Measurements from ENCODE around the gene CTIF. TPM values are rescaled to one million over a fixed set of nuclear protein-coding genes. Genes with fewer than 3 reads are reported as not detected.
A peak's percentile ranks its signal among the peaks of the same experiment; 100 is the strongest.

CTIF gene
- total and polyA plus RNA-seq, 4 donors: 10.6 to 26.7 (median 12.3) TPM

DNA sequence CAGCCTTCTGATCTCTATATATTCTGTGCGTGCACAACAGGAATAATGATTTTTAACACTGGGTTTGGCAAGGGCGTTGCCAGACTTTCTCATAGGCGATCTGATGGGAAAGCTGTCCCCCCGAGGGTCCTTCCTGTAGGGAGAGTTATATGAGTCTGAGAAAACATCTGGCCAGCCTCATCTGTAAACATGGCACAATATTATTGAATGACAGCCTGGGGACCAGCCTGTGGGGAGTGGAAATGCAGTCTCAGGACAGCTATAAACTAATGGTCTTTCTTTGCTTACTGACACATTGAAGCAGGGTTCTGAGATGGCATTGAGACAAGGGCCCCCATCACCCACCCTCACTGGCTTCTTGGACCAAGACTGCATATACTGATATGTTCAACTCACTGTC is 62.5 kb downstream of the CTIF start:
- no peaks in the 10 kb centered on the region for H3K4me1 ChIP-seq (ENCODE audit: control insufficient read depth in 4 of 4, insufficient read depth in 4 of 4, low read length in 3 of 4)
- no peak for DNase-seq (ENCODE audit: low spot score)
- H3K9ac ChIP-seq (ENCODE audit: low read depth in 1 of 2, low read length in 2 of 2): no peak overlapping the region
- H3K4me3 ChIP-seq (ENCODE audit: low read depth in 1 of 3, low read length in 3 of 3): no peak overlapping the region
- 94% methylated on average over 4 of the region's 4 CpGs for WGBS
- H3K9me3 ChIP-seq (ENCODE audit: control insufficient read depth in 4 of 4, low read length in 3 of 4): no peaks in the 10 kb centered on the region
- no peaks in the 10 kb centered on the region for H3K36me3 ChIP-seq (ENCODE audit: control insufficient read depth in 4 of 4, insufficient read depth in 3 of 4, low read depth in 1 of 4, low read length in 3 of 4)
- TF ChIP-seq FOXA1 (IDR thresholded peaks at IDR 0.05) (no peak), FOXA2 (IDR thresholded peaks at IDR 0.05) (no peak), RXRA (IDR thresholded peaks at IDR 0.05) (no peak), HNF4A (conservative IDR thresholded peaks at IDR 0.05) (no peak)
- TF ChIP-seq, protein P1, sequence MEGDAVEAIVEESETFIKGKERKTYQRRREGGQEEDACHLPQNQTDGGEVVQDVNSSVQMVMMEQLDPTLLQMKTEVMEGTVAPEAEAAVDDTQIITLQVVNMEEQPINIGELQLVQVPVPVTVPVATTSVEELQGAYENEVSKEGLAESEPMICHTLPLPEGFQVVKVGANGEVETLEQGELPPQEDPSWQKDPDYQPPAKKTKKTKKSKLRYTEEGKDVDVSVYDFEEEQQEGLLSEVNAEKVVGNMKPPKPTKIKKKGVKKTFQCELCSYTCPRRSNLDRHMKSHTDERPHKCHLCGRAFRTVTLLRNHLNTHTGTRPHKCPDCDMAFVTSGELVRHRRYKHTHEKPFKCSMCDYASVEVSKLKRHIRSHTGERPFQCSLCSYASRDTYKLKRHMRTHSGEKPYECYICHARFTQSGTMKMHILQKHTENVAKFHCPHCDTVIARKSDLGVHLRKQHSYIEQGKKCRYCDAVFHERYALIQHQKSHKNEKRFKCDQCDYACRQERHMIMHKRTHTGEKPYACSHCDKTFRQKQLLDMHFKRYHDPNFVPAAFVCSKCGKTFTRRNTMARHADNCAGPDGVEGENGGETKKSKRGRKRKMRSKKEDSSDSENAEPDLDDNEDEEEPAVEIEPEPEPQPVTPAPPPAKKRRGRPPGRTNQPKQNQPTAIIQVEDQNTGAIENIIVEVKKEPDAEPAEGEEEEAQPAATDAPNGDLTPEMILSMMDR (IDR thresholded peaks at IDR 0.05; ENCODE audit: low read depth, low read length, missing input control): no peak
- TF ChIP-seq, protein P2, sequence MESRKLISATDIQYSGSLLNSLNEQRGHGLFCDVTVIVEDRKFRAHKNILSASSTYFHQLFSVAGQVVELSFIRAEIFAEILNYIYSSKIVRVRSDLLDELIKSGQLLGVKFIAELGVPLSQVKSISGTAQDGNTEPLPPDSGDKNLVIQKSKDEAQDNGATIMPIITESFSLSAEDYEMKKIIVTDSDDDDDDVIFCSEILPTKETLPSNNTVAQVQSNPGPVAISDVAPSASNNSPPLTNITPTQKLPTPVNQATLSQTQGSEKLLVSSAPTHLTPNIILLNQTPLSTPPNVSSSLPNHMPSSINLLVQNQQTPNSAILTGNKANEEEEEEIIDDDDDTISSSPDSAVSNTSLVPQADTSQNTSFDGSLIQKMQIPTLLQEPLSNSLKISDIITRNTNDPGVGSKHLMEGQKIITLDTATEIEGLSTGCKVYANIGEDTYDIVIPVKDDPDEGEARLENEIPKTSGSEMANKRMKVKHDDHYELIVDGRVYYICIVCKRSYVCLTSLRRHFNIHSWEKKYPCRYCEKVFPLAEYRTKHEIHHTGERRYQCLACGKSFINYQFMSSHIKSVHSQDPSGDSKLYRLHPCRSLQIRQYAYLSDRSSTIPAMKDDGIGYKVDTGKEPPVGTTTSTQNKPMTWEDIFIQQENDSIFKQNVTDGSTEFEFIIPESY (IDR thresholded peaks at IDR 0.05): no peak
- no peaks in the 10 kb centered on the region for H3K27me3 ChIP-seq (ENCODE audit: control insufficient read depth in 4 of 4, insufficient read depth in 4 of 4, low read length in 3 of 4)
- H3K27ac ChIP-seq (ENCODE audit: low read depth in 1 of 2, low read length in 2 of 2): no peak overlapping the region

DNA sequence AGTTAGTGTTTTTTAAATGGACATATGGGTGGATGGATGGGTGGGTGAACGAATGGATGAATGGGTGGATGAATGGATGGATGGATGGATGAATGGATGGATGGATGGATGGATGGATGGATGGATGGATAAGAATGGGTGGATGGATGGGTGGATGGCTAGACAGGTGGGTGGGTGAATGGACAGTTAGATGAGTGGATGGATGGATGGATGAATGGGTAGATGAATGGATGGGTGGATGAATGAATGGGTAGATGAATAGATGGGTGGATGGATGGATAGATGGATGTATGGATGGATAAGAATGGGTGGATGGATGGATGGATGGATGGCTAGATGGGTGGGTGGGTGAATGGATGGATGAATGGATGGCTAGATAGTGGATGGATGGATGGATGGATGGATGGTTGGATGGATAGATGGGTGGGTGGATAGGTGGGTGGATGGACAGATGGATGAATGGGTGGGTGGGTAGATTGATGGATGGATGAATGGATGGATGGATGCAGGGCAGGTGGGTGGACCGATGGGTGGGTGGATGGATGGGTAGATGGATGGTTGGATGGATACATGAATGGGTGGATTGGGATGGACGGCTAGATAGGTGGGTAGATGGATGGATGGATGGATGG is 64.0 kb downstream of the CTIF start:
- TF ChIP-seq HNF4G (IDR thresholded peaks at IDR 0.05) (no peak), FOXA1 (IDR thresholded peaks at IDR 0.05) (no peak)
- 94% methylated on average over 3 of the region's 3 CpGs for WGBS
- no peaks in the 10 kb centered on the region for H3K9me3 ChIP-seq (ENCODE audit: control insufficient read depth in 4 of 4, low read length in 3 of 4)
- no peaks in the 10 kb centered on the region for H3K36me3 ChIP-seq (ENCODE audit: control insufficient read depth in 4 of 4, insufficient read depth in 3 of 4, low read depth in 1 of 4, low read length in 3 of 4)
- no peak overlapping the region for H3K27ac ChIP-seq (ENCODE audit: low read depth in 1 of 2, low read length in 2 of 2)
- H3K9ac ChIP-seq (ENCODE audit: low read depth in 1 of 2, low read length in 2 of 2): no peak overlapping the region
- H3K4me3 ChIP-seq (ENCODE audit: low read depth in 1 of 3, low read length in 3 of 3): no peak overlapping the region
- no peaks in the 10 kb centered on the region for H3K4me1 ChIP-seq (ENCODE audit: control insufficient read depth in 4 of 4, insufficient read depth in 4 of 4, low read length in 3 of 4)
- DNase-seq (ENCODE audit: low spot score): no peak
- H3K27me3 ChIP-seq (ENCODE audit: control insufficient read depth in 4 of 4, insufficient read depth in 4 of 4, low read length in 3 of 4): no peaks in the 10 kb centered on the region

DNA sequence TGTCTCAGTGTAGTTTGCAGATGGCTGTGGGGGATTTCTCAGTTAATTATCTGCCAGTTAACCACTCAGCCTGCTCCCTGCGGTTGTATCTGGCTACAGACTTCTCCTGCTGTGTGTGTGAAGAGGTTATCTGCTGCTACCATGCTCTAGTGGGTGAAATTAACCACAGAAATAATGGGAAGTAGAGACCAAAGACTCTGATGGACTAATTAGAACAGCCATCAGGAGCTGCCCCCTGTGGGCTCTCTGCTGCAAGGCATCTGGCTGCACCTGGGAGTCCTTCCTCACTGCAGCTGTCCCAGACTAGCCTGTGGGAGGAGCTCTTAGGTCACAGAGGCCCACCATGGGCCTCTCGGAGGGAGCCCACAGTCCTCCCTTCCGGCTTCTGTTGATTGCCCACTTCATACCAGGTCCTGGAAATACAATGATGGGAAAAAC is 66.6 kb downstream of the CTIF start:
- no peak overlapping the region for H3K9ac ChIP-seq (ENCODE audit: low read depth in 1 of 2, low read length in 2 of 2)
- H3K4me3 ChIP-seq (ENCODE audit: low read depth in 1 of 3, low read length in 3 of 3): no peak overlapping the region
- H3K4me1 ChIP-seq (ENCODE audit: control insufficient read depth in 4 of 4, insufficient read depth in 4 of 4, low read length in 3 of 4): no peaks in the 10 kb centered on the region
- no peak for DNase-seq (ENCODE audit: low spot score)
- H3K36me3 ChIP-seq (ENCODE audit: control insufficient read depth in 4 of 4, insufficient read depth in 3 of 4, low read depth in 1 of 4, low read length in 3 of 4): no peaks in the 10 kb centered on the region
- H3K27me3 ChIP-seq (ENCODE audit: control insufficient read depth in 4 of 4, insufficient read depth in 4 of 4, low read length in 3 of 4): no peaks in the 10 kb centered on the region
- WGBS: 84% methylated on average over 3 of the region's 3 CpGs
- TF ChIP-seq RAD21 (IDR thresholded peaks at IDR 0.05) (peak; percentile 59 to 75), NR2F2 (IDR thresholded peaks at IDR 0.05) (no peak)
- TF ChIP-seq, protein P1 (IDR thresholded peaks at IDR 0.05; ENCODE audit: low read depth, low read length, missing input control): peak; percentile 43
- no peak overlapping the region for H3K27ac ChIP-seq (ENCODE audit: low read depth in 1 of 2, low read length in 2 of 2)
- no peaks in the 10 kb centered on the region for H3K9me3 ChIP-seq (ENCODE audit: control insufficient read depth in 4 of 4, low read length in 3 of 4)

Data from liver (tissue), 9 donors.